HG02973 (cell line): Measurements from ENCODE around the gene SMAD6.

Source experiments
- ATAC-seq: cut with Tn5 transposase; IDR thresholded peaks from one replicate; pipeline ENCODE4 v1.9.1; 2021; ENCODE audit warnings: moderate library complexity; ENCODE audit not compliant: unreplicated experiment

Gene SMAD6

GRCh38 chr15:66773129-66773873 is 71.3 kb downstream of the SMAD6 start:
- no peak for ATAC-seq

GRCh38 chr15:66774001-66774814 is 72.2 kb downstream of the SMAD6 start:
- no peak for ATAC-seq

GRCh38 chr15:66775127-66776105 is 73.4 kb downstream of the SMAD6 start:
- no peak for ATAC-seq

- no peak for ATAC-seq
Observed at GRCh38 chr15:66777054-66777453, 75.0 kb downstream of the SMAD6 start.

GRCh38 chr15:66777596-66778313 is 75.7 kb downstream of the SMAD6 start:
- no peak for ATAC-seq

GRCh38 chr15:66778314-66778665 is 76.3 kb downstream of the SMAD6 start:
- ATAC-seq, result no peak

GRCh38 chr15:66778716-66779115 is 76.7 kb downstream of the SMAD6 start:
- ATAC-seq, result no peak

GRCh38 chr15:66779331-66780009 is 77.4 kb downstream of the SMAD6 start:
- no peak for ATAC-seq

- ATAC-seq, result no peak
Observed at GRCh38 chr15:66780172-66780972, 78.3 kb downstream of the SMAD6 start.

- ATAC-seq, result no peak
Observed at GRCh38 chr15:66780973-66781718, 79.1 kb downstream of the SMAD6 start.

- no peak for ATAC-seq
Observed at GRCh38 chr15:66782785-66783184, 80.7 kb downstream of the SMAD6 start.

- no peak for ATAC-seq
Observed at GRCh38 chr15:66783314-66783713, 81.3 kb downstream of the SMAD6 start.

GRCh38 chr15:66783725-66784124 is 81.7 kb downstream of the SMAD6 start:
- no peak for ATAC-seq

GRCh38 chr15:66784174-66784573 is 82.1 kb downstream of the SMAD6 start:
- no peak for ATAC-seq

- no peak for ATAC-seq
Observed at GRCh38 chr15:66785637-66786036, 83.6 kb downstream of the SMAD6 start.

- ATAC-seq, result no peak
Observed at GRCh38 chr15:66786222-66786621, 84.2 kb downstream of the SMAD6 start.

GRCh38 chr15:66786708-66787488 is 84.9 kb downstream of the SMAD6 start:
- no peak for ATAC-seq

- no peak for ATAC-seq
Observed at GRCh38 chr15:66787489-66787871, 85.4 kb downstream of the SMAD6 start.
